ENCODE results near the gene FAR2.

DNA sequence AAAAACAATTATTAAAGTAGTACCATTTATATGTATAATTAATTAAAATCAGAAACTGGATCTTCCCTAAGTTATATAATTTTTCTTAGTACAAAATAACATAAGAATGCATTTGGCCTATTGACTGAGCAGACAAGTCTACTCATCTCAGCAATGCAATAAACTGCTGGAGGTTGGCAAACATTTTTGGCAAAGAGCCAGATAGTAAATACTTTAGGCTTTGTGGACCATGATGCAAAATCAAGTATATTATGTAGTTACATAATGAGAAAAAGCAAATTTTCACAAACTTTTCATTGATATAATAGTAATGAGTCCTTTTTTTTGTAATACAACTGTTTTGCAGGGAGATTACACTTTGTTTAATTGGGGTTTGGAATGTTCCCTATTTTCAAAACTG lies 201.0 kb downstream of the FAR2 start:
- TF ChIP-seq EZH2phosphoT487 (IDR thresholded peaks at IDR 0.05; ENCODE audit: low read depth) = no peak
- TF ChIP-seq, protein P1, sequence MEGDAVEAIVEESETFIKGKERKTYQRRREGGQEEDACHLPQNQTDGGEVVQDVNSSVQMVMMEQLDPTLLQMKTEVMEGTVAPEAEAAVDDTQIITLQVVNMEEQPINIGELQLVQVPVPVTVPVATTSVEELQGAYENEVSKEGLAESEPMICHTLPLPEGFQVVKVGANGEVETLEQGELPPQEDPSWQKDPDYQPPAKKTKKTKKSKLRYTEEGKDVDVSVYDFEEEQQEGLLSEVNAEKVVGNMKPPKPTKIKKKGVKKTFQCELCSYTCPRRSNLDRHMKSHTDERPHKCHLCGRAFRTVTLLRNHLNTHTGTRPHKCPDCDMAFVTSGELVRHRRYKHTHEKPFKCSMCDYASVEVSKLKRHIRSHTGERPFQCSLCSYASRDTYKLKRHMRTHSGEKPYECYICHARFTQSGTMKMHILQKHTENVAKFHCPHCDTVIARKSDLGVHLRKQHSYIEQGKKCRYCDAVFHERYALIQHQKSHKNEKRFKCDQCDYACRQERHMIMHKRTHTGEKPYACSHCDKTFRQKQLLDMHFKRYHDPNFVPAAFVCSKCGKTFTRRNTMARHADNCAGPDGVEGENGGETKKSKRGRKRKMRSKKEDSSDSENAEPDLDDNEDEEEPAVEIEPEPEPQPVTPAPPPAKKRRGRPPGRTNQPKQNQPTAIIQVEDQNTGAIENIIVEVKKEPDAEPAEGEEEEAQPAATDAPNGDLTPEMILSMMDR (IDR thresholded peaks at IDR 0.05; ENCODE audit: low read depth, low read length) = no peak

Data from OCI-LY3 (cell line).